ENCODE results near the gene PDGFA. TPM values are rescaled to one million over a fixed set of nuclear protein-coding genes. Genes with fewer than 3 reads are reported as not detected.

PDGFA gene
- total RNA-seq, 1 donor from 2014 or later: 0.85 TPM

- Mint-ChIP-seq H3K4me1 (ENCODE audit: unreplicated experiment) (no peaks in the 10 kb centered on the region), H3K9me3 (ENCODE audit: unreplicated experiment) (no peaks in the 10 kb centered on the region), H3K4me3 (ENCODE audit: unreplicated experiment) (no peak overlapping the region), H3K27ac (ENCODE audit: unreplicated experiment) (no peak overlapping the region), H3K36me3 (ENCODE audit: low read depth, unreplicated experiment) (no peaks in the 10 kb centered on the region), H3K27me3 (ENCODE audit: unreplicated experiment) (peaks cover 7% of the 10 kb centered on the region)
- DNase-seq (ENCODE audit: low spot score): no peak
- TF ChIP-seq CTCF (IDR thresholded peaks at IDR 0.05; ENCODE audit: unreplicated experiment): no peak
Observed at GRCh38 chr7:494259-494687, 25.4 kb downstream of the PDGFA start.

- Mint-ChIP-seq H3K27me3 (ENCODE audit: unreplicated experiment) (peaks cover 7% of the 10 kb centered on the region), H3K4me3 (ENCODE audit: unreplicated experiment) (no peak overlapping the region), H3K27ac (ENCODE audit: unreplicated experiment) (no peak overlapping the region), H3K4me1 (ENCODE audit: unreplicated experiment) (no peaks in the 10 kb centered on the region), H3K36me3 (ENCODE audit: low read depth, unreplicated experiment) (no peaks in the 10 kb centered on the region), H3K9me3 (ENCODE audit: unreplicated experiment) (no peaks in the 10 kb centered on the region)
- TF ChIP-seq CTCF (IDR thresholded peaks at IDR 0.05; ENCODE audit: unreplicated experiment): no peak
- DNase-seq (ENCODE audit: low spot score): no peak
Observed at GRCh38 chr7:493661-494251, 25.9 kb downstream of the PDGFA start.

GRCh38 chr7:492714-493065 is 27.0 kb downstream of the PDGFA start:
- Mint-ChIP-seq H3K27me3 (ENCODE audit: unreplicated experiment) (peaks cover 1% of the 10 kb centered on the region), H3K9me3 (ENCODE audit: unreplicated experiment) (no peaks in the 10 kb centered on the region), H3K27ac (ENCODE audit: unreplicated experiment) (no peak overlapping the region), H3K4me3 (ENCODE audit: unreplicated experiment) (no peak overlapping the region), H3K36me3 (ENCODE audit: low read depth, unreplicated experiment) (no peaks in the 10 kb centered on the region), H3K4me1 (ENCODE audit: unreplicated experiment) (no peaks in the 10 kb centered on the region)
- DNase-seq (ENCODE audit: low spot score): no peak
- no peak for TF ChIP-seq CTCF (IDR thresholded peaks at IDR 0.05; ENCODE audit: unreplicated experiment)

GRCh38 chr7:491958-492713 is 27.5 kb downstream of the PDGFA start:
- Mint-ChIP-seq H3K9me3 (ENCODE audit: unreplicated experiment) (no peaks in the 10 kb centered on the region), H3K4me1 (ENCODE audit: unreplicated experiment) (no peaks in the 10 kb centered on the region), H3K27me3 (ENCODE audit: unreplicated experiment) (no peaks in the 10 kb centered on the region), H3K27ac (ENCODE audit: unreplicated experiment) (no peak overlapping the region), H3K36me3 (ENCODE audit: low read depth, unreplicated experiment) (no peaks in the 10 kb centered on the region), H3K4me3 (ENCODE audit: unreplicated experiment) (no peak overlapping the region)
- no peak for TF ChIP-seq CTCF (IDR thresholded peaks at IDR 0.05; ENCODE audit: unreplicated experiment)
- no peak for DNase-seq (ENCODE audit: low spot score)

- peaks cover 2% of the 10 kb centered on the region for H3K27me3 Mint-ChIP-seq (ENCODE audit: unreplicated experiment)
- no peaks in the 10 kb centered on the region for H3K9me3 Mint-ChIP-seq (ENCODE audit: unreplicated experiment)
- H3K36me3 Mint-ChIP-seq (ENCODE audit: low read depth, unreplicated experiment): no peaks in the 10 kb centered on the region
- no peak overlapping the region for H3K27ac Mint-ChIP-seq (ENCODE audit: unreplicated experiment)
- H3K4me1 Mint-ChIP-seq (ENCODE audit: unreplicated experiment): no peaks in the 10 kb centered on the region
- no peak for TF ChIP-seq CTCF (IDR thresholded peaks at IDR 0.05; ENCODE audit: unreplicated experiment)
- H3K4me3 Mint-ChIP-seq (ENCODE audit: unreplicated experiment): no peak overlapping the region
- no peak for DNase-seq (ENCODE audit: low spot score)
Observed at GRCh38 chr7:491292-491957, 28.2 kb downstream of the PDGFA start.

All from endothelial cell (in vitro differentiated cells).